PC-3 (cell line): ENCODE results near the gene PRDM15. TPM values are rescaled to one million over a fixed set of nuclear protein-coding genes. Genes with fewer than 3 reads are reported as not detected.
A peak's percentile ranks its signal among the peaks of the same experiment; 100 is the strongest.

Source experiments
- ATAC-seq: fragments of 200-7000 bp; cut with Tn5 transposase; 2 replicates; pipeline ENCODE4 v1.9.1; 2020; ENCODE audit warnings: mild to moderate bottlenecking, moderate library complexity
- BruUV-seq: library from RNA; stranded (reverse); fragments of 400-500 nt; replicated peaks from 2 replicates; lab custom pipeline; 2021; lab: Mats Ljungman, UMichigan
- CTCF ChIA-PET: fragments of 300-600 bp; sonication (Branson Sonifier 250); formaldehyde crosslinking; loops from one replicate; lab custom pipeline; 2022; ENCODE audit warnings: antibody characterized with exemption; lab: Charles Lee
- POLR2A ChIA-PET: fragments of 300-600 bp; sonication (Branson Sonifier 250); formaldehyde crosslinking; loops from one replicate; lab custom pipeline; 2022; ENCODE audit warnings: antibody characterized with exemption; ENCODE audit not compliant: unreplicated experiment; lab: Charles Lee
- DNase-seq: peaks from one replicate; pipeline ENCODE4 v3.0.0-alpha.2; 2015
- H2AFZ ChIP-seq: fragments of 300-600 bp; sonication (generic); 2 replicates; pipeline ENCODE4 v1.6.0; 2016; ENCODE audit warnings: antibody characterized with exemption, low read length
- H3F3A ChIP-seq: fragments of 300-600 bp; sonication (generic); one replicate; pipeline ENCODE4 v1.6.0; 2017; ENCODE audit warnings: antibody characterized with exemption, low read length, control low read depth, mild to moderate bottlenecking; ENCODE audit not compliant: unreplicated experiment
- H3K27ac ChIP-seq: fragments of 300-600 bp; sonication (generic); 2 replicates; pipeline ENCODE4 v1.5.1; 2016; ENCODE audit warnings: mild to moderate bottlenecking, low read length
- H3K27me3 ChIP-seq: fragments of 300-600 bp; sonication (generic); 2 replicates; pipeline ENCODE4 v1.6.1; 2016; ENCODE audit warnings: low read length, mixed read lengths
- H3K36me3 ChIP-seq: fragments of 300-600 bp; sonication (generic); 2 replicates; pipeline ENCODE4 v1.6.1; 2016; ENCODE audit warnings: low read depth, mixed run types, low read length, mixed read lengths
- H3K4me1 ChIP-seq: fragments of 300-600 bp; sonication (generic); 2 replicates; pipeline ENCODE4 v1.5.1; 2016; ENCODE audit warnings: low read length; ENCODE audit not compliant: insufficient read depth
- H3K4me2 ChIP-seq: fragments of 300-600 bp; sonication (generic); 2 replicates; pipeline ENCODE4 v1.6.0; 2016; ENCODE audit warnings: low read length
- H3K4me3 ChIP-seq: fragments of 300-600 bp; sonication (generic); 2 replicates; pipeline ENCODE4 v1.5.1; 2016; ENCODE audit warnings: mild to moderate bottlenecking, low read length, mixed read lengths
- H3K79me2 ChIP-seq: fragments of 300-600 bp; sonication (generic); 2 replicates; pipeline ENCODE4 v1.6.1; 2017; ENCODE audit warnings: low read length, mixed read lengths
- H3K9ac ChIP-seq: fragments of 300-600 bp; sonication (generic); 2 replicates; pipeline ENCODE4 v1.6.0; 2016; ENCODE audit warnings: mild to moderate bottlenecking, low read length
- H3K9me2 ChIP-seq: fragments of 300-600 bp; sonication (generic); replicated peaks from 2 replicates; pipeline ENCODE4 v1.6.1; 2016; ENCODE audit warnings: mixed run types, low read length, mixed read lengths
- H3K9me3 ChIP-seq: fragments of 300-600 bp; sonication (generic); 2 replicates; pipeline ENCODE4 v1.6.1; 2016; ENCODE audit warnings: low read length, mixed read lengths
- H4K20me1 ChIP-seq: fragments of 300-600 bp; sonication (generic); 2 replicates; pipeline ENCODE4 v1.6.1; 2016; ENCODE audit warnings: low read length, mixed read lengths
- CTCF ChIP-seq: fragments of 300-600 bp; sonication (generic); conservative IDR thresholded peaks from 2 replicates; pipeline ENCODE4 v1.5.1; 2017; ENCODE audit warnings: antibody characterized with exemption, low read depth, mild to moderate bottlenecking, low read length
- EZH2 ChIP-seq: fragments of 300-600 bp; sonication (generic); IDR thresholded peaks from one replicate; pipeline ENCODE4 v1.6.1; 2017; ENCODE audit warnings: antibody characterized with exemption, mild to moderate bottlenecking, low read length; ENCODE audit not compliant: unreplicated experiment
- EZH2phosphoT487 ChIP-seq: fragments of 300-600 bp; sonication (generic); IDR thresholded peaks from 2 replicates; pipeline ENCODE4 v1.6.1; 2018; ENCODE audit warnings: mild to moderate bottlenecking, antibody characterized with exemption, low read length, borderline replicate concordance
- intact Hi-C: fragments of 100-400 bp; cut with micrococcal nuclease; formaldehyde crosslinking; loops from 2 replicates; pipeline ENCODE4 v1.9.0; 2023
- total RNA-seq: library from RNA; depleted of rRNA; stranded (reverse); fragments of >200 nt; gene quantifications from 2 replicates; pipeline ENCODE4 v1.2.3, GENCODE V29; 2014

Gene PRDM15
- total RNA-seq, 1 experiment from 2014 or later: 13.4 TPM

GRCh38 chr21:41847066-41847804 lies 31.9 kb downstream of the PRDM15 start:
- Histone ChIP-seq H3K4me1 (no peaks in the 10 kb centered on the region), H3K4me3 (no peak overlapping the region), H2AFZ (no peak overlapping the region), H3K9me3 (no peaks in the 10 kb centered on the region), H3K79me2 (no peaks in the 10 kb centered on the region), H3K4me2 (no peak overlapping the region), H3K27me3 (no peaks in the 10 kb centered on the region), H3F3A (no peaks in the 10 kb centered on the region), H3K9ac (no peak overlapping the region), H3K9me2 (no peaks in the 10 kb centered on the region), H3K27ac (no peak overlapping the region), H3K36me3 (peaks cover 5% of the 10 kb centered on the region), H4K20me1 (no peaks in the 10 kb centered on the region)
- no TSS peak for BruUV-seq
- DNase-seq: no peak
- no peak for ATAC-seq
- TF ChIP-seq EZH2 (no peak), CTCF (0 out of 2 replicates have a peak, but pooled peaks have one; percentile 10), EZH2phosphoT487 (no peak)
- POLR2A ChIA-PET: no interaction called here
- intact Hi-C loops: no loop called here
- CTCF ChIA-PET: no interaction called here

GRCh38 chr21:41846536-41846935 lies 32.6 kb downstream of the PRDM15 start:
- H3K9me3 ChIP-seq: no peaks in the 10 kb centered on the region
- intact Hi-C loops: no loop called here
- H3K4me3 ChIP-seq: no peak overlapping the region
- H3K4me1 ChIP-seq: no peaks in the 10 kb centered on the region
- H3F3A ChIP-seq: no peaks in the 10 kb centered on the region
- H3K27me3 ChIP-seq: no peaks in the 10 kb centered on the region
- H4K20me1 ChIP-seq: no peaks in the 10 kb centered on the region
- TF ChIP-seq EZH2 (no peak), EZH2phosphoT487 (no peak), CTCF (no peak)
- ATAC-seq: no peak
- no peaks in the 10 kb centered on the region for H3K79me2 ChIP-seq
- H3K36me3 ChIP-seq: peaks cover 10% of the 10 kb centered on the region
- no peaks in the 10 kb centered on the region for H3K9me2 ChIP-seq
- H3K9ac ChIP-seq: no peak overlapping the region
- ChIA-PET CTCF (no interaction called here), POLR2A (no interaction called here)
- DNase-seq: no peak
- H2AFZ ChIP-seq: no peak overlapping the region
- BruUV-seq: no TSS peak
- H3K4me2 ChIP-seq: no peak overlapping the region
- H3K27ac ChIP-seq: no peak overlapping the region

- CTCF ChIA-PET: no interaction called here
- H3F3A ChIP-seq: no peaks in the 10 kb centered on the region
Observed at GRCh38 chr21:41846033-41846317, 33.2 kb downstream of the PRDM15 start.

More at GRCh38 chr21:41846033-41846317, 33.2 kb downstream of the PRDM15 start:
- Histone ChIP-seq H4K20me1 (no peaks in the 10 kb centered on the region), H3K4me3 (no peak overlapping the region), H3K36me3 (peaks cover 15% of the 10 kb centered on the region), H3K27ac (no peak overlapping the region), H3K4me1 (no peaks in the 10 kb centered on the region), H3K9ac (no peak overlapping the region), H3K27me3 (no peaks in the 10 kb centered on the region), H2AFZ (no peak overlapping the region), H3K9me2 (no peaks in the 10 kb centered on the region), H3K9me3 (peaks cover 5% of the 10 kb centered on the region), H3K79me2 (no peaks in the 10 kb centered on the region), H3K4me2 (no peak overlapping the region)
- DNase-seq (no peak), ATAC-seq (no peak)
- TF ChIP-seq EZH2 (no peak), EZH2phosphoT487 (no peak), CTCF (no peak)
- intact Hi-C loops: no loop called here
- BruUV-seq: no TSS peak
- POLR2A ChIA-PET: no interaction called here
